HFFc6 (cell line): ENCODE data around the gene ATP1B1. TPM values are rescaled to one million over a fixed set of nuclear protein-coding genes. Genes with fewer than 3 reads are reported as not detected.

ENCODE experiments used
- DNase-seq: peaks from one replicate; pipeline ENCODE4 v3.0.0-alpha.2; 2018
- H3K27ac Mint-ChIP-seq: 2 replicates; pipeline ENCODE4 v1.8.0; 2020; ENCODE audit warnings: mild to moderate bottlenecking, mixed read lengths
- H3K27me3 Mint-ChIP-seq: 2 replicates; pipeline ENCODE4 v1.8.0; 2021; ENCODE audit warnings: mild to moderate bottlenecking, moderate library complexity, mixed read lengths; ENCODE audit not compliant: insufficient read depth
- H3K36me3 Mint-ChIP-seq: 2 replicates; pipeline ENCODE4 v1.8.0; 2021; ENCODE audit warnings: low read depth, mixed read lengths
- H3K4me1 Mint-ChIP-seq: 2 replicates; pipeline ENCODE4 v1.8.0; 2020; ENCODE audit warnings: low read depth, mixed read lengths
- H3K4me3 Mint-ChIP-seq: 2 replicates; pipeline ENCODE4 v1.8.0; 2020; ENCODE audit warnings: mild to moderate bottlenecking, moderate library complexity, mixed read lengths
- H3K9me3 Mint-ChIP-seq: 2 replicates; pipeline ENCODE4 v1.8.0; 2020; ENCODE audit warnings: mild to moderate bottlenecking, mixed read lengths
- CTCF ChIP-seq: fragments of 200-600 bp; sonication (generic); IDR thresholded peaks from 2 replicates; pipeline ENCODE4 v1.5.0; 2021; ENCODE audit warnings: antibody characterized with exemption, mild to moderate bottlenecking
- total RNA-seq, 6 experiments: library from RNA; stranded (reverse); fragmentation: NEBNext Ultra II Directional; extraction: Animal tissue kit (Norgen Biotek cat#: 25700); gene quantifications; 2 replicates in 1 of 6; 3 replicates in 5 of 6; pipeline ENCODE4 v1.2.3, GENCODE V29; 2021

The ATP1B1 gene
- total RNA-seq, 6 experiments from 2014 or later, result 30.6 to 48.5 (median 42.9) TPM

- Mint-ChIP-seq H3K27ac (no peak overlapping the region), H3K27me3 (no peaks in the 10 kb centered on the region), H3K9me3 (no peaks in the 10 kb centered on the region), H3K36me3 (peaks cover 4% of the 10 kb centered on the region), H3K4me1 (peaks cover 10% of the 10 kb centered on the region), H3K4me3 (no peak overlapping the region)
- TF ChIP-seq CTCF, result no peak
- DNase-seq, result no peak
Measured at GRCh38 chr1:169137357-169137756, 30.9 kb downstream of the ATP1B1 start.

- H3K9me3 Mint-ChIP-seq, result no peaks in the 10 kb centered on the region
- H3K27me3 Mint-ChIP-seq, result no peaks in the 10 kb centered on the region
- H3K27ac Mint-ChIP-seq, result no peak overlapping the region
- peaks cover 5% of the 10 kb centered on the region for H3K4me1 Mint-ChIP-seq
- DNase-seq, result no peak
- H3K4me3 Mint-ChIP-seq, result no peak overlapping the region
- no peak for TF ChIP-seq CTCF
- no peaks in the 10 kb centered on the region for H3K36me3 Mint-ChIP-seq
Measured at GRCh38 chr1:169138866-169139670, 32.6 kb downstream of the ATP1B1 start.

GRCh38 chr1:169141356-169141755 is 34.9 kb downstream of the ATP1B1 start:
- no peak overlapping the region for H3K4me3 Mint-ChIP-seq
- H3K27ac Mint-ChIP-seq, result no peak overlapping the region

GRCh38 chr1:169142129-169142528 is 35.6 kb downstream of the ATP1B1 start:
- TF ChIP-seq CTCF, result no peak
- H3K27ac Mint-ChIP-seq, result no peak overlapping the region

More at GRCh38 chr1:169141356-169141755, 34.9 kb downstream of the ATP1B1 start:
- peaks cover 5% of the 10 kb centered on the region for H3K4me1 Mint-ChIP-seq
- no peak for DNase-seq
- H3K36me3 Mint-ChIP-seq, result no peaks in the 10 kb centered on the region
- H3K27me3 Mint-ChIP-seq, result no peaks in the 10 kb centered on the region
- TF ChIP-seq CTCF, result no peak
- H3K9me3 Mint-ChIP-seq, result no peaks in the 10 kb centered on the region

GRCh38 chr1:169143346-169143745 is 36.9 kb downstream of the ATP1B1 start:
- Mint-ChIP-seq H3K36me3 (no peaks in the 10 kb centered on the region), H3K4me1 (peaks cover 8% of the 10 kb centered on the region), H3K9me3 (no peaks in the 10 kb centered on the region), H3K4me3 (no peak overlapping the region), H3K27ac (no peak overlapping the region), H3K27me3 (no peaks in the 10 kb centered on the region)
- DNase-seq, result no peak
- TF ChIP-seq CTCF, result no peak

More at GRCh38 chr1:169142129-169142528, 35.6 kb downstream of the ATP1B1 start:
- Mint-ChIP-seq H3K36me3 (no peaks in the 10 kb centered on the region), H3K9me3 (no peaks in the 10 kb centered on the region), H3K4me3 (no peak overlapping the region), H3K27me3 (no peaks in the 10 kb centered on the region), H3K4me1 (peaks cover 5% of the 10 kb centered on the region)
- DNase-seq, result no peak
